HG03175 (cell line): ENCODE measurements around the gene PYDC2.

Experiments used
- ATAC-seq: cut with Tn5 transposase; IDR thresholded peaks from one replicate; pipeline ENCODE4 v1.9.1; 2021; ENCODE audit warnings: mild to moderate bottlenecking, moderate library complexity; ENCODE audit not compliant: unreplicated experiment

The PYDC2 gene

DNA sequence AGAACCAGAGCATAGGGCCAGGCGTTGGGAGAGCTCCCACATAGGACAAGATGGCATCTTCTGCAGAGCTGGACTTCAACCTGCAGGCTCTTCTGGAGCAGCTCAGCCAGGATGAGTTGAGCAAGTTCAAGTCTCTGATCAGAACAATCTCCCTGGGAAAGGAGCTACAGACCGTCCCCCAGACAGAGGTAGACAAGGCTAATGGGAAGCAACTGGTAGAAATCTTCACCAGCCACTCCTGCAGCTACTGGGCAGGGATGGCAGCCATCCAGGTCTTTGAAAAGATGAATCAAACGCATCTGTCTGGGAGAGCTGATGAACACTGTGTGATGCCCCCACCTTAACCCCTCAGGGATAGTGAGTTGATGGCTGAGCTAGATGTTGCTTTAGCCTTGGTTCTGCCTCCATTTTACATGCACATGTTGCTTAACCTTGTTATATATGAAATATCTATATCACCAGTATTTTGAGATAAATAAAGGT lies at the start of gene PYDC2:
Gene PYDC2 (plus strand): TSS at position 51 of the 483 bp plus-strand sequence. CDS start 0 bp downstream, at position 51.
- ATAC-seq, result no peak

DNA sequence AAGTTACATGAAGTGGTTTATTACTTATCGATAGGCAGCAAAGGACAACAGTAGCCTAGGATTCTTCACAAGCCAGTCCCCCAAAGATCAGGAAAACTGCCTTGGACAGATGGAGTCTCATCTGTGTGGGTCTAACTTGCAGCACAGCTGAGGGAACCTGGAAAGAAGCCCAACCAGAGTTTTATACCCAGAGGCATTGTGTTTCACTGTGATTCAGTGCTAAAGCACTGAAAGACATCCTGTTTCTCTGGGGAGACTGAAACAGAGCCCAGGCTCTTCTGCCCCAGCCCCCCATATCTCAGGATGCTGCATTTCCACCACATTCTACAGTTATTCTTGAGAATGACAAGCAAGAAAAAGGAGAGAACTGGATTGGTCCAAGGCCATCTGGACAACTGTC lies 48.2 kb upstream of the PYDC2 start:
- no peak for ATAC-seq

DNA sequence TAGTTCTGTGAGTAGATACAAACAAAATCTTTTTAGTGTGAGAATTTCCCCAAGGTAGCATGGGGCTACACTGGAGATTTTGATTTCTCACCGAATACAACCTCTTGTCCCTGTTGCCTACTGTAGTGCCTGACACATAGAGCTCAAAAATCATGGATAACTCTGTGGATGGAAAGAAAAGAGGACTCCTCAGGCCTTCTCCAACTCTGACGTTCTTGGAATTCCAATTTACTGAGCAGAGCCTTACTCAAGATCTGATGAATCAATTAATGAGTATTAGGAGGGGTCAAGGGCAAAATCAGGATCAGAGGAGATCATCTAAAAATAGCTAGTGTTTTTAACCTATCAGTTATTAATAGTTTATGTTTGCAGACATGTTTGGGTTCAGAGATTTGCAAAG lies 46.7 kb upstream of the PYDC2 start:
- ATAC-seq, result no peak

DNA sequence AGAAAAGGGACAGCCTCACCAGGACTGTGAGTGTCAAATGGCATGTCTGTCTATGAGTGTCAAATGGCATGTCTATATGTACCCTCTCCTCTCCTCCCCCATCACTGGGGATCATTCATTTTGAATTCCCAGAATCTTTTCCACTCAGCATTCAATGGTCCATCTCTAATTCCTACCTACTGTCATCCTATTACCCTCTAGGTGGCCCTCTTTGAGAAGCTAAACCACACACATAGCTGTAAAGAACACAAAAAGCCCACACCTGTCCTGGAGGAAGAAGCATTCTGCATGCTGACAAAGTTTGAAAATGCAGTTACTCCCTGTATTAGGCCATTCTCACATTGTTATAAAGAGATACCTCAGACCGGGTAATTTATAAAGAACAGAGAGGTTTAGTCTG lies 46.2 kb upstream of the PYDC2 start:
- no peak for ATAC-seq

DNA sequence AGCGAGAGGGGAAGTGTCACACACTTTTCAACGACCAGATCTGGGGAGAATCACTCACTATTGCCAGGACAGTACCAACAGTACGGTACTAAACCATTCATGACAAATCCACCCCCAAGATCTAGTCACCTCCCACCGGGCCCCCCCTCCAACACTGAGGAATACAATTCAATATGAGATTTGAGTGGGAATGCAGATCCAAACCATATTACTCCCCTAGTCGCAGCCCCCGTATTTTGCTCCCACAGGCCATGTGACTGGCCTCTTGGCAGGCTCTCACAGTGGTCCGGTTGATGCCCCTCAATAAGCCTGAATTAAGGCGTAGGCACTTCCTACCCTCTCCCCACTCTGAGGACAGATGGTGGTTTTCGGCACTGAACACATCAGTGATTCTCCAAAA lies 45.4 kb upstream of the PYDC2 start:
- no peak for ATAC-seq

DNA sequence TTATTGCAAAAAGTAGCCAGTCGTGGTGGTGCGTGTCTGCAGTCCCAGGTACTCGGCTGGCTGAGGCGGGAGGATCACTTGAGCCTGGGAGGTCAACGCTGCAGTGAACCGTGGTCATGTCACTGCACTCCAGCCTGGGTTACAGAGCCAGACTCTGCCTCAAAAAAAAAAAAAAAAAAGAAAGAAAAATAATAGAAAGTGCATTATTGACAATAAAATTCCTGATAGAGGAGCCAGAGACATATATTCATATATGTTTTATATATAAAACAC lies 43.6 kb upstream of the PYDC2 start:
- no peak for ATAC-seq

DNA sequence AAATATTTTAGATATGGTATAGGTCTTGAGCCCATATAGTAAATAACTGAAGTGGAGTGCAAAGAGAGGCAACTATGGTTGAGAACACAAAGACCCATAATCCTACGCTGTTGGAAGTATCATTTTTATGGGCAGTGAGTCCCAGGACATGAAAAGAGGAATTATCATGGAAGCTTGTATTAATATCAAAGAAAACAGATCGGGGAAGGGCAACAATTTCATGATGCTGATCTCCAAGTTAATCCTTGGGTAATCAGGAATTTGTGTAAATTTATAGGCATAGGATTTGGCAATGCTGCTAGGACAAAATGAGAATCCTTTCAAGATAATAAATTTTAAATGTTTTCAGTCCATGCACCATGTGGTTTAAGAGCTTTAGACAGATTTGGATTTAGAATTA lies 40.2 kb upstream of the PYDC2 start:
- no peak for ATAC-seq

DNA sequence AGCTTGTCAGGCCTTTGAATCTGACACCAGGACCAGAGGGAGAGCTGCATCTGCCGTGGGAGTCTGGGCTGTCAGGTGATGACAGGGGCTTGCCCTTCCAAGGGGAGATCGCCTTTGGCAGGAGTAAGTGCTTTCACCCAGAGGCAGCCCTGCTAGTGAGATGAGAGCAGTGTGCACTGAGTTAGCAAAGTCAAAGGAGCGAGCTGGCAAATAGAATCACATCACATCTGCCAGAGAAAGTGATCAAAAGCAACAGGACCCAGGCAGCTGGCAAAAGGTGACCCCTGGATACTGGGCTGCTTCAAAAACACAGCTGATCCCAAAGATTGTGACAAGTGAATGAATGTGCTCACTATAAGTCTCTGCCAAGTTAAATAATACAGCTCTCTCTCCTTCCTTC lies 36.1 kb upstream of the PYDC2 start:
- no peak for ATAC-seq

- no peak for ATAC-seq
Observed at GRCh38 chr3:191425322-191425734, 35.6 kb upstream of the PYDC2 start.

DNA sequence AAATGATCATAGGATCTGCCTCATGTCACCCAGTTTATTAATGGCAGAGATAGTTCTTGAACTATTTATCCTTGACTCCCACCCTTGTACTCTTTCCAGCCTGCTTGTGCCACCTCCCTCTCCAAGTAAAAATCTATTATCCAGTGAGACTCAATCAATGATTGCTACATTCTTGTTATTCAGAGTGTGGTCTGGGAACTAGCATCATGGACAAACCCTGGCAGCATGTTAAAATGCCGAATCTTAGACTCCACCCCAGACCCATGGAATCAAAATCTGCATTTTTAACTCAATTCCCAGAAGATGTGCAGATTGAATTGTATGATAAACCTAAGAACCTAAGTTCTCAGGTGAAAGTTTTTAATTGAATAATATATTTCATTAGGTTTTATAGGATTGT lies 34.7 kb upstream of the PYDC2 start:
- no peak for ATAC-seq

DNA sequence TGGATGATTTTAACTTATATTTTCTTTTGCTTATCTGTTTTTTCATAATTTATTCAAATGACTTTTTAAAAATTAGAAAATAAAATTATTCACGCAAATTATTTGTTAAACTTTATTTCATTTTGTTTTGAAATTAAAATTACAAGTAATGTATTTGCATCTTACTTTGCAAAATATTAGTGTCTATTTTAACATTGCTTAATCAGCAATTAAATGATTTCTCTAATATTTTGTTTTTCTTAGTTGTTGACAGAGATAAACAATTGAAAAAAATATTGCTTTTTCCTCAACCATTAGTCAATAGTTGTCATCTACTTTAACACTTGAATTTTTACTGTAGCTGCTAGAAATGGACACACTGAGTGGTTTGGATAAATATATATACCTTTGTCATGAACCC lies 32.8 kb upstream of the PYDC2 start:
- no peak for ATAC-seq

DNA sequence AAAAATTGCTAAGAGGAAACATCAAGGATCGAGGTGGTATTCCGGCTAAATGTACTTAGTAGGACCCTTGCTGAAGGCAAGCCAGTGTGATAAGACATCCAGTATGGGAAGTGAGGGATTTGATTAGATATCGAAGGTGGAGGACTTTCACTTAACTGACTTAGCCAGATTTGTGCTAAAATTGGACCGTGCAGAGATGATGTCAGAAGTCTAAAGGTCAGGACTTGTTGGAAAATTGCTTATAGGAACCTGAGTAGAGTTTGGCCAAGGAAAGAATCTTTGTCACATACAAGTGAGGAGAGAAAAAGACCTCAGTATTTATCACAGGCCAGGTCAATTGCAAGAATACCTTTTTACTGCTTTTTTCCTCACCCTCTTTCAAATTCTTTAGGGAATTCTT lies 30.9 kb upstream of the PYDC2 start:
- no peak for ATAC-seq

- no peak for ATAC-seq
Observed at GRCh38 chr3:191431160-191431822, 29.7 kb upstream of the PYDC2 start.

DNA sequence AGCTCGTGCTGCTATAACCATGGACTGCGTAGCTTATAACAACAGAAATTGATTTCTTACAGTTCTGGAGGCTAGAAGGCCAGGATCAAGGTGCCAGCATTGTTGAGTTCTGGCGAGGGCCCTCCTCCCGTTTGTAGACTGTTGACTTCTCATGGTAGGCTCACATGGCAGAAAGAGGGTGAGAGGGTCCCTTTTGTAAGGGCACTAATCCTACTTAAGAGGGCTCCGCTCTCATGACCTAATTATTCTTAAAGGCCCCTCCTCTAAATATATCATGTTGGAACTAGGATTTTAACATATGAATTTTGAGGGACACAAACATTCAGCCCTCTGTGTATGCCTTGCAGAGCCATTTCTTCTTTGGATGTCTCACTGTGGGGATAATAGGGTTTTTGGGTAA lies 28.8 kb upstream of the PYDC2 start:
- no peak for ATAC-seq

DNA sequence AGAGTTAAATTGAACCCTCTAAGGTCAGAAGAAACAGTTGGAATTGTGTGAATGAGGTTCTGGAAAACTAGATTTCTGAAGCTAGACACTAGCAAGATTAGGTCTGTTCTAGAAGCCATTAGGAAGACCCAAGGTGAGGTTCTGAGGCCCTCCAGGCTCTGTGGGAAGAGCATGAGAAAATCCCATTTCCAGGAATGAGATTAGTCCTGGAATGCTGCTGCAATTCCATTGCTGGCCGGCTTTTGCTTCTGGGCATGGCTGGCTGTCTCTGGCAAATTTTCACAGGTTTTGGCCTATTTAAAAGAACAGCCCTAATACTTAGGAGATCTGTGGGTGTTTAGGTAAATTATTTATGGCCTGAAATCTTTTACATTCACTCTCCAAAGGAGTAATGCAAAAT lies 26.9 kb upstream of the PYDC2 start:
- ATAC-seq, result no peak

- ATAC-seq, result no peak
Observed at GRCh38 chr3:191435981-191436380, 25.0 kb upstream of the PYDC2 start.

DNA sequence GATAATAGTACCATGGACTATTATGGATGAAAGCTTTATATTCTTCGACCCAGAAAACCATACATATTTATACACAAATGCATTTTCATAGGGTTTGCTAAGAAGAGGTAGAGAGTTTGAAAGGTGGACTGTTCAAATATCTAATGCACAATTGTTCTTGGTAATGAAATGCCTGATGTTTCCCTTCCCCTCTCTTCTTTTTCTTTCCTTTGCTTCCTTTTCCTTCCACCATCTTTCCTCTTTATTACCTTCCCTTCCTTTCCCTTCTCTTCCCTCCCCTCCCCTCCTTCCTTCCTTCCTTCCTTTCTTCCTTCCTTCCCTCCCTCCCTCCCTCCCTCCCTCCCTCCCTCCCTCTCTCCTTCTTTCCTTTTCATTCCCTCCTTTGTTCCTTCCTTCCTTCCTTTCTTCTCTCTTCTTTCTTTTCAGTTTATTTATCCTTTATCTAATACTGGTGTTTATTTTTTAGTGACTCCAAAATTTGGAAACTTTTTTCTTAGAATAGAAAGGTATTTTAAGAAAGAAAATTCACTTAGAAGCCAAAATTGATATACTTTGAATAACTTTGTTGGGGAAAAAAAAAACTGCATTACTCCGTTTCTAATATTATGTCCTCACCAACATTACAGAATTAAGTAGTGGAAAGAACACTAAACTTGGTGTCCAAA lies 22.7 kb upstream of the PYDC2 start:
- no peak for ATAC-seq

DNA sequence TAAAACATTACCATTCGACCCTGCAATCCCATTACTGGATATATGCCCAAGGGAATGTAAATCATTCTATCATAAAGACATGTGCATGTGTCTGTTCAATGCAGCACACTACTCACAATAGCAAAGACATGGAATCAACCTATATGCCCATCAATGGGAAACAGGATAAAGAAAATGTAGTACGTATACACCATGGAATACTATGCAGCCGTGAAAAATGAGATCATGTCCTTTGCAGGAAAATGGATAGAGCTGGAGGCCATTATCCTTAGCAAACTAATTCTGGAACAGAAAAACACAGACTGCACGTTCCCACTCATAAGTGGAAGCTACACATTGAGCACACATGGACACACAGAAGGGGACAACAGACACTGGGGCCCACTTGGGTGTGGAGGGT lies 20.4 kb upstream of the PYDC2 start:
- ATAC-seq, result no peak

DNA sequence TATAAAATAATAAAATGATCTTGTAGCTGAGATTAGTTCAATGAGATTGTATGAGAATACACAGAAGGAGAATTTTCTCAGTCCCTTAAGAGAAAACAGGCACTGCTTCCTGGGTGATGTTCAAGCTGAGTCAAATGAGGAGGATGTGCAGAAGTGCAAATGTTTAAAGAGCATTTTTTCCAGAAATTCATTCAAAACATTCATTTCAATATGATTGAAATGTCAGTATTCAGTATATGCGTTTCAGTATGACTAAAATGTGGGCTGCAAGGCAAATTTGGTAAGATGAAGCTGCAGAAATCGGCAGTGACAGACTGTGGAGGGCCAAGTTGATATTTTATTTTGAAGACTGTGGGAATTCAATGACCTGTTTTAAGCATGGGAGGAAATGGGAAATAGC lies 19.3 kb upstream of the PYDC2 start:
- ATAC-seq, result no peak

GRCh38 chr3:191444569-191444968 lies 16.4 kb upstream of the PYDC2 start:
- no peak for ATAC-seq

GRCh38 chr3:191449256-191449655 lies 11.7 kb upstream of the PYDC2 start:
- ATAC-seq, result no peak

DNA sequence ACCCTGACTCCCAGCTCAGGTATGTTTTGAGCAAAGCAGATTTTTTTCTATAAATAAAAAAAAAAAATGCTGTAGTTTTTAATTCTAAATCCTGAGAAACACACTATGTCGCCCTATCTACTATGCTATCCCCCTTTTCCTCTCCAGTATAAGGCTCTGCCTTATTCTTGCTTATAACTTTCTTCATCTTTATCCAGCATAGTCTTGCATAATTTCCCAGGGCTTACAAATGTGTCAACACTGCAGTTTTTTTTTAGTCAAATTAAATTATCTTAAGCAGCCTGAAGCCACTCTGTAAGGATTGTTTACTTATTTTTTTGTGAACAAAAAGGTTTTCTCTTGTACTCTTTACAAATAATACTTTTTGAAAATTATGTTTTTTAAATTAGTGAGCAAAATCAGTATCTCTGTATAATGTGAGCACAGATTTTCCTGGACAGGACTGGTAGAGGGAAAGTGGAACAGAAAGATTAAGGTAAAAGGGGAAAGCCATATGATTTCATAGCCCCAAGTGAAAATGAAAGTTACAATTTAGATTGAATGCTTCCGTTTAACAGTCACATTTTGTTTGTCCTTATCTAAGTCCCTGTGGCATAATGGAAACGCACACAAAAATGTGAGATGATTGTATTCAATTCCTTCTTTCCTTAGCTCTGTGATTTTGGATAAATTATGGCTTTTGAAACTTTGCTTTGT lies 5.6 kb upstream of the PYDC2 start:
- no peak for ATAC-seq
